A673 (cell line): ENCODE data around the gene RBCK1. TPM values are rescaled to one million over a fixed set of nuclear protein-coding genes. Genes with fewer than 3 reads are reported as not detected.
A peak's percentile ranks its signal among the peaks of the same experiment; 100 is the strongest.
"Not testable (repeated sequence)": the region's sequence is repeated elsewhere in the genome, so short reads cannot be mapped to it uniquely, and the experiment has no call there.

ENCODE experiments used
- BruUV-seq: library from RNA; stranded (reverse); fragments of 400-500 nt; replicated peaks from 2 replicates; lab custom pipeline; 2021; lab: Mats Ljungman, UMichigan
- CTCF ChIA-PET: fragments of 300-600 bp; sonication (Branson Sonifier 250); formaldehyde crosslinking; loops from one replicate; lab custom pipeline; 2022; ENCODE audit warnings: antibody characterized with exemption; lab: Charles Lee
- POLR2A ChIA-PET: fragments of 300-600 bp; sonication (Branson Sonifier 250); formaldehyde crosslinking; loops from one replicate; lab custom pipeline; 2022; ENCODE audit warnings: antibody characterized with exemption; ENCODE audit not compliant: low non-redundant PET; lab: Charles Lee
- DNase-seq: peaks from one replicate; pipeline ENCODE4 v3.0.0-alpha.2; 2015; ENCODE audit warnings: low spot score
- H3K27ac ChIP-seq: fragments of 200-600 bp; sonication (generic); 2 replicates; pipeline ENCODE4 v1.5.1; 2016; ENCODE audit warnings: mixed run types, low read depth, mild to moderate bottlenecking, mixed read lengths, antibody characterized with exemption, low read length; ENCODE audit not compliant: poor library complexity, severe bottlenecking
- H3K27me3 ChIP-seq: fragments of 200-600 bp; sonication (generic); replicated peaks from 2 replicates; pipeline ENCODE4 v1.6.1; 2017; ENCODE audit warnings: mixed run types, low read depth, mild to moderate bottlenecking, mixed read lengths, antibody characterized with exemption, low read length; ENCODE audit not compliant: insufficient read depth, poor library complexity
- H3K36me3 ChIP-seq: fragments of 200-600 bp; sonication (generic); 2 replicates; pipeline ENCODE4 v1.6.1; 2016; ENCODE audit warnings: mixed run types, mild to moderate bottlenecking, mixed read lengths, antibody characterized with exemption, low read length; ENCODE audit not compliant: insufficient read depth, poor library complexity, severe bottlenecking
- H3K4me1 ChIP-seq: fragments of 200-600 bp; sonication (generic); 2 replicates; pipeline ENCODE4 v1.6.1; 2017; ENCODE audit warnings: mixed run types, mild to moderate bottlenecking, mixed read lengths, antibody characterized with exemption, low read length; ENCODE audit not compliant: insufficient read depth, poor library complexity, severe bottlenecking
- H3K4me3 ChIP-seq: fragments of 200-600 bp; sonication (generic); 2 replicates; pipeline ENCODE4 v1.5.1; 2016; ENCODE audit warnings: low read depth, mixed run types, mild to moderate bottlenecking, mixed read lengths, low read length; ENCODE audit not compliant: poor library complexity, severe bottlenecking
- H3K9me3 ChIP-seq: fragments of 200-600 bp; sonication (generic); 2 replicates; pipeline ENCODE4 v1.6.1; 2016; ENCODE audit warnings: mixed run types, low read depth, mild to moderate bottlenecking, mixed read lengths, antibody characterized with exemption, low read length; ENCODE audit not compliant: poor library complexity, severe bottlenecking
- CTCF ChIP-seq: fragments of 300-800, 200-600 bp; sonication (generic); conservative IDR thresholded peaks from 2 replicates; pipeline ENCODE4 v1.5.1; 2017; ENCODE audit warnings: low read depth, mild to moderate bottlenecking, antibody characterized with exemption, low read length, moderate library complexity, mixed read lengths
- EZH2 ChIP-seq: fragments of 200-600 bp; sonication (generic); IDR thresholded peaks from 2 replicates; pipeline ENCODE4 v1.6.1; 2017; ENCODE audit warnings: borderline replicate concordance, low read depth, mild to moderate bottlenecking, mixed read lengths, antibody characterized with exemption, low read length; ENCODE audit not compliant: poor library complexity, severe bottlenecking
- intact Hi-C: fragments of 100-400 bp; cut with micrococcal nuclease; formaldehyde crosslinking; loops from one replicate; pipeline ENCODE4 v1.10.0; 2022; ENCODE audit not compliant: unreplicated experiment
- total RNA-seq: library from RNA; stranded (reverse); gene quantifications from 2 replicates; pipeline ENCODE4 v1.2.3, GENCODE V29; 2021

The RBCK1 gene
- total RNA-seq, 1 experiment from 2014 or later, result 72.0 TPM

- intact Hi-C loops, result no loop called here
- Histone ChIP-seq H3K9me3 (no peaks in the 10 kb centered on the region), H3K27ac (no peak overlapping the region), H3K4me1 (peaks cover 33% of the 10 kb centered on the region), H3K4me3 (no peak overlapping the region), H3K36me3 (no peaks in the 10 kb centered on the region), H3K27me3 (no peaks in the 10 kb centered on the region)
- DNase-seq, result no peak
- no peak for TF ChIP-seq EZH2
- TF ChIP-seq CTCF, result no peak
- POLR2A ChIA-PET, result no interaction called here
- CTCF ChIA-PET, result no interaction called here
- no TSS peak for BruUV-seq
These were observed 31.3 kb upstream of the RBCK1 start for GRCh38 chr20:376750-377149.

GRCh38 chr20:377578-377977 lies 30.5 kb upstream of the RBCK1 start:
- H3K36me3 ChIP-seq, H3K4me3 ChIP-seq, H3K27me3 ChIP-seq, CTCF ChIA-PET, BruUV-seq, intact Hi-C loops, H3K27ac ChIP-seq, DNase-seq, H3K9me3 ChIP-seq: not testable (repeated sequence)
- H3K4me1 ChIP-seq, result peaks cover 32% of the 10 kb centered on the region
- POLR2A ChIA-PET, result interaction anchor here (0.6 kb wide), 1 partner anchor 8 kb away, joined by 3 read pairs; no protein-coding TSS in a partner anchor

- no peak for DNase-seq
- H3K4me1 ChIP-seq, result peaks cover 31% of the 10 kb centered on the region
- no peak for TF ChIP-seq EZH2
- no peak for TF ChIP-seq CTCF
- H3K27me3 ChIP-seq, result no peaks in the 10 kb centered on the region
- intact Hi-C loops, result no loop called here
- CTCF ChIA-PET, result no interaction called here
- no TSS peak for BruUV-seq
- POLR2A ChIA-PET, result no interaction called here
- no peaks in the 10 kb centered on the region for H3K9me3 ChIP-seq
- H3K27ac ChIP-seq, result peak overlapping the region; percentile 97
- no peak overlapping the region for H3K4me3 ChIP-seq
- H3K36me3 ChIP-seq, result peaks cover 8% of the 10 kb centered on the region
These were observed 29.1 kb upstream of the RBCK1 start for GRCh38 chr20:378961-379336.
